HepG2 (cell line): ENCODE data around the gene PA2G4. TPM values are rescaled to one million over a fixed set of nuclear protein-coding genes. Genes with fewer than 3 reads are reported as not detected.
A peak's percentile ranks its signal among the peaks of the same experiment; 100 is the strongest.

ENCODE experiments used
- ARNT2 ChIP-seq: sonication (generic); formaldehyde crosslinking; IDR thresholded peaks from 2 replicates; pipeline ENCODE4 v1.8.0; 2022; ENCODE audit warnings: mild to moderate bottlenecking, low read depth, missing genetic modification reagents, moderate library complexity
- FOXJ3 ChIP-seq: sonication (generic); formaldehyde crosslinking; IDR thresholded peaks from 2 replicates; pipeline ENCODE4 v1.4.0; 2020; ENCODE audit warnings: missing genetic modification reagents, mild to moderate bottlenecking, borderline replicate concordance
- GABPA ChIP-seq, 2 experiments: IDR thresholded peaks; 2 replicates each; pipeline ENCODE4 v1.6.1; 2011 to 2016; ENCODE audit warnings: low read depth in 2 of 2, low read length in 1 of 2, missing biosample characterization in 1 of 2, missing genetic modification characterization in 1 of 2
- KAT2B ChIP-seq: fragments of 150-350 bp; IDR thresholded peaks from 2 replicates; pipeline ENCODE4 v1.6.1; 2014; ENCODE audit warnings: low read depth, low read length, borderline replicate concordance
- KDM5A ChIP-seq: fragments of 200-600 bp; sonication (generic); IDR thresholded peaks from 2 replicates; pipeline ENCODE4 v1.7.0; 2018; ENCODE audit warnings: antibody characterized with exemption, mild to moderate bottlenecking, low read length, borderline replicate concordance
- KDM5B ChIP-seq: sonication (generic); formaldehyde crosslinking; IDR thresholded peaks from 2 replicates; pipeline ENCODE4 v1.4.0; 2020; ENCODE audit warnings: missing genetic modification reagents, mild to moderate bottlenecking, borderline replicate concordance
- MBD4 ChIP-seq: IDR thresholded peaks from 2 replicates; pipeline ENCODE4 v1.6.1; 2012; ENCODE audit warnings: low read length, inconsistent platforms, borderline replicate concordance
- SALL2 ChIP-seq: sonication (generic); formaldehyde crosslinking; IDR thresholded peaks from 2 replicates; pipeline ENCODE4 v1.8.1; 2023; ENCODE audit warnings: mild to moderate bottlenecking, missing genetic modification reagents, inconsistent platforms
- SIN3A ChIP-seq: IDR thresholded peaks from 2 replicates; pipeline ENCODE4 v1.6.1; 2011; ENCODE audit warnings: low read depth, mild to moderate bottlenecking, control low read depth, low read length, borderline replicate concordance
- SRSF4 ChIP-seq: fragments of 200-400 bp; formaldehyde crosslinking; IDR thresholded peaks from one replicate; pipeline ENCODE4 v1.6.1; 2018; ENCODE audit warnings: mild to moderate bottlenecking, low read depth, low read length, moderate library complexity; ENCODE audit not compliant: poor library complexity, severe bottlenecking
- SSRP1 ChIP-seq: IDR thresholded peaks from 2 replicates; pipeline ENCODE4 v1.6.1; 2016; ENCODE audit warnings: control low read depth
- TSC22D2 ChIP-seq: sonication (generic); formaldehyde crosslinking; IDR thresholded peaks from 2 replicates; pipeline ENCODE4 v1.5.1; 2020; ENCODE audit warnings: missing genetic modification reagents, mild to moderate bottlenecking, borderline replicate concordance
- ZBTB20 ChIP-seq: sonication (generic); formaldehyde crosslinking; IDR thresholded peaks from 2 replicates; pipeline ENCODE4 v1.8.1; 2023; ENCODE audit warnings: missing genetic modification reagents, low read depth, mild to moderate bottlenecking, borderline replicate concordance
- ZNF446 ChIP-seq: sonication (generic); formaldehyde crosslinking; IDR thresholded peaks from 2 replicates; pipeline ENCODE4 v1.5.0; 2020; ENCODE audit warnings: mild to moderate bottlenecking, missing genetic modification reagents
- ZNF451 ChIP-seq: sonication (generic); formaldehyde crosslinking; IDR thresholded peaks from 2 replicates; pipeline ENCODE4 v1.5.0; 2020; ENCODE audit warnings: mild to moderate bottlenecking, missing genetic modification reagents
- ZNF678 ChIP-seq: sonication (generic); formaldehyde crosslinking; IDR thresholded peaks from 2 replicates; pipeline ENCODE4 v1.4.0; 2020; ENCODE audit warnings: mild to moderate bottlenecking, missing genetic modification reagents
- ZNF775 ChIP-seq: sonication (generic); formaldehyde crosslinking; IDR thresholded peaks from 2 replicates; pipeline ENCODE4 v1.4.0; 2020; ENCODE audit warnings: missing genetic modification reagents, mild to moderate bottlenecking, moderate library complexity, borderline replicate concordance
- polyA plus RNA-seq, 8 experiments: library from polyadenylated mRNA; depleted of rRNA in 3 of 8; stranded (reverse) in 7 of 8; unstranded in 1 of 8; fragments of >200 nt; fragmentation: Illumina TruSeq in 4 of 8; extraction: Trizol in 4 of 8; gene quantifications; 2 replicates each; pipeline versions ENCODE4 v1.2.1 to v1.2.3, GENCODE V29; 2011 to 2016; ENCODE audit warnings: low read depth in 4 of 8, missing spikeins in 1 of 8, mixed read lengths in 1 of 8; ENCODE audit not compliant: insufficient read depth in 1 of 8
- total RNA-seq, 5 experiments: library from RNA; depleted of rRNA; stranded (reverse); fragments of >200 nt; fragmentation: Illumina TruSeq; extraction: Trizol; gene quantifications; 2 replicates each; pipeline ENCODE4 v1.2.3, GENCODE V29; 2016; ENCODE audit warnings: low read depth in 1 of 5
- TF ChIP-seq, protein P1 (sequence below): sonication (generic); formaldehyde crosslinking; IDR thresholded peaks from 2 replicates; pipeline ENCODE4 v1.5.0; 2020; ENCODE audit warnings: mild to moderate bottlenecking, missing genetic modification reagents, moderate library complexity
- TF ChIP-seq, protein P2 (sequence below): sonication (generic); formaldehyde crosslinking; IDR thresholded peaks from 2 replicates; pipeline ENCODE4 v1.9.0; 2021; ENCODE audit warnings: missing genetic modification reagents, borderline replicate concordance
- TF ChIP-seq, protein P3 (sequence below): sonication (generic); formaldehyde crosslinking; IDR thresholded peaks from 2 replicates; pipeline ENCODE4 v1.4.0; 2020; ENCODE audit warnings: mild to moderate bottlenecking, missing genetic modification reagents
- TF ChIP-seq, protein P4 (sequence below): sonication (generic); formaldehyde crosslinking; conservative IDR thresholded peaks from 2 replicates; pipeline ENCODE4 v1.4.0; 2020; ENCODE audit warnings: missing genetic modification reagents

Gene PA2G4
- total and polyA plus RNA-seq, 2 of the 13 experiments (the other 11 are each of a cell fraction or from before 2014, with no cell fraction given) = 147 to 240 TPM

DNA sequence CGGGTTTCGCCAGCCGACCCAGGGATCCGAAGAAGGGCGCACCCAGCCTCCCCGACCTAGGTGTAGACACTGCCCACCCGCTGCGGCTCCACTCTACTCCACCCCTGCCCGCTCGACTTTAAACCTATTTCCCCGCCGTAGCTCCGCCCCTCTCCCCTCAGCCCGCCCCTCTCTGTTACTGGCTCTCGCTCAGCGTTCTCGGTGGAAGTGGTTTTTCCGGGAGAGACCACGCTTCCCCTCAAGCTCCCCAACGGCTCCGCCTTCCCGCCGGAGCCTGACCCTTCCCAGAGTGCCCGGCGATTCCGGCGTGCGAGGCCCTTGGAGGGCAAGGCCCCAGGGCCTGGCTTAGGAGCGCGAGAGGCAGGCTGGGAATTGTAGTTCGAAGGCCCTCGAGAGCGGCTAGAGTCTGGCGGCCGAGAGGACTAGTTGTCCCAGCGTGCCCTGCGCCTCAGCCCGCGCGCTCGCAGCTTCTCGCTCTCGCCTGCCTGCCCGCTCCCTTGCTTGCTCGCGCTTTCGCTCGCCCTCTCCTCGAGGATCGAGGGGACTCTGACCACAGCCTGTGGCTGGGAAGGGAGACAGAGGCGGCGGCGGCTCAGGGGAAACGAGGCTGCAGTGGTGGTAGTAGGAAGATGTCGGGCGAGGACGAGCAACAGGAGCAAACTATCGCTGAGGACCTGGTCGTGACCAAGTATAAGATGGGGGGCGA is at the start of gene PA2G4 (continued):
- TF ChIP-seq, protein P1, sequence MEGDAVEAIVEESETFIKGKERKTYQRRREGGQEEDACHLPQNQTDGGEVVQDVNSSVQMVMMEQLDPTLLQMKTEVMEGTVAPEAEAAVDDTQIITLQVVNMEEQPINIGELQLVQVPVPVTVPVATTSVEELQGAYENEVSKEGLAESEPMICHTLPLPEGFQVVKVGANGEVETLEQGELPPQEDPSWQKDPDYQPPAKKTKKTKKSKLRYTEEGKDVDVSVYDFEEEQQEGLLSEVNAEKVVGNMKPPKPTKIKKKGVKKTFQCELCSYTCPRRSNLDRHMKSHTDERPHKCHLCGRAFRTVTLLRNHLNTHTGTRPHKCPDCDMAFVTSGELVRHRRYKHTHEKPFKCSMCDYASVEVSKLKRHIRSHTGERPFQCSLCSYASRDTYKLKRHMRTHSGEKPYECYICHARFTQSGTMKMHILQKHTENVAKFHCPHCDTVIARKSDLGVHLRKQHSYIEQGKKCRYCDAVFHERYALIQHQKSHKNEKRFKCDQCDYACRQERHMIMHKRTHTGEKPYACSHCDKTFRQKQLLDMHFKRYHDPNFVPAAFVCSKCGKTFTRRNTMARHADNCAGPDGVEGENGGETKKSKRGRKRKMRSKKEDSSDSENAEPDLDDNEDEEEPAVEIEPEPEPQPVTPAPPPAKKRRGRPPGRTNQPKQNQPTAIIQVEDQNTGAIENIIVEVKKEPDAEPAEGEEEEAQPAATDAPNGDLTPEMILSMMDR (CRISPR knock-in tag) = 0 out of 2 replicates have a peak, but pooled peaks have one; percentile 10
- no peak for TF ChIP-seq KAT2B
- peak; percentile 91 for TF ChIP-seq SRSF4
- TF ChIP-seq, protein P2, sequence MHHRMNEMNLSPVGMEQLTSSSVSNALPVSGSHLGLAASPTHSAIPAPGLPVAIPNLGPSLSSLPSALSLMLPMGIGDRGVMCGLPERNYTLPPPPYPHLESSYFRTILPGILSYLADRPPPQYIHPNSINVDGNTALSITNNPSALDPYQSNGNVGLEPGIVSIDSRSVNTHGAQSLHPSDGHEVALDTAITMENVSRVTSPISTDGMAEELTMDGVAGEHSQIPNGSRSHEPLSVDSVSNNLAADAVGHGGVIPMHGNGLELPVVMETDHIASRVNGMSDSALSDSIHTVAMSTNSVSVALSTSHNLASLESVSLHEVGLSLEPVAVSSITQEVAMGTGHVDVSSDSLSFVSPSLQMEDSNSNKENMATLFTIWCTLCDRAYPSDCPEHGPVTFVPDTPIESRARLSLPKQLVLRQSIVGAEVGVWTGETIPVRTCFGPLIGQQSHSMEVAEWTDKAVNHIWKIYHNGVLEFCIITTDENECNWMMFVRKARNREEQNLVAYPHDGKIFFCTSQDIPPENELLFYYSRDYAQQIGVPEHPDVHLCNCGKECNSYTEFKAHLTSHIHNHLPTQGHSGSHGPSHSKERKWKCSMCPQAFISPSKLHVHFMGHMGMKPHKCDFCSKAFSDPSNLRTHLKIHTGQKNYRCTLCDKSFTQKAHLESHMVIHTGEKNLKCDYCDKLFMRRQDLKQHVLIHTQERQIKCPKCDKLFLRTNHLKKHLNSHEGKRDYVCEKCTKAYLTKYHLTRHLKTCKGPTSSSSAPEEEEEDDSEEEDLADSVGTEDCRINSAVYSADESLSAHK = 0 out of 2 replicates have a peak, but pooled peaks have one; percentile 16
- TF ChIP-seq ZNF446 = no peak
- TF ChIP-seq SSRP1 = no peak; the same call in none of the 2 replicates
- peak; percentile 49; the same call in 1 of the 2 replicates for TF ChIP-seq FOXJ3 (CRISPR knock-in tag)
- TF ChIP-seq SIN3A = peak; percentile 82; the same call in 1 of the 2 replicates
- peak; percentile 16; the same call in 1 of the 2 replicates for TF ChIP-seq MBD4
- peak; percentile 86 for TF ChIP-seq KDM5B
- TF ChIP-seq, protein P3, sequence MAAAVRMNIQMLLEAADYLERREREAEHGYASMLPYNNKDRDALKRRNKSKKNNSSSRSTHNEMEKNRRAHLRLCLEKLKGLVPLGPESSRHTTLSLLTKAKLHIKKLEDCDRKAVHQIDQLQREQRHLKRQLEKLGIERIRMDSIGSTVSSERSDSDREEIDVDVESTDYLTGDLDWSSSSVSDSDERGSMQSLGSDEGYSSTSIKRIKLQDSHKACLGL (CRISPR knock-in tag) = peak; percentile 57; the same call in 1 of the 2 replicates
- TF ChIP-seq SALL2 (CRISPR knock-in tag) = peak; percentile 91
- TF ChIP-seq GABPA (IDR thresholded peaks at IDR 0.05; ENCODE audit: low read depth, low read length) = peak; percentile 60
- TF ChIP-seq GABPA (CRISPR knock-in tag; IDR thresholded peaks at IDR 0.05; ENCODE audit: low read depth) = peak; percentile 90
- TF ChIP-seq, protein P4, sequence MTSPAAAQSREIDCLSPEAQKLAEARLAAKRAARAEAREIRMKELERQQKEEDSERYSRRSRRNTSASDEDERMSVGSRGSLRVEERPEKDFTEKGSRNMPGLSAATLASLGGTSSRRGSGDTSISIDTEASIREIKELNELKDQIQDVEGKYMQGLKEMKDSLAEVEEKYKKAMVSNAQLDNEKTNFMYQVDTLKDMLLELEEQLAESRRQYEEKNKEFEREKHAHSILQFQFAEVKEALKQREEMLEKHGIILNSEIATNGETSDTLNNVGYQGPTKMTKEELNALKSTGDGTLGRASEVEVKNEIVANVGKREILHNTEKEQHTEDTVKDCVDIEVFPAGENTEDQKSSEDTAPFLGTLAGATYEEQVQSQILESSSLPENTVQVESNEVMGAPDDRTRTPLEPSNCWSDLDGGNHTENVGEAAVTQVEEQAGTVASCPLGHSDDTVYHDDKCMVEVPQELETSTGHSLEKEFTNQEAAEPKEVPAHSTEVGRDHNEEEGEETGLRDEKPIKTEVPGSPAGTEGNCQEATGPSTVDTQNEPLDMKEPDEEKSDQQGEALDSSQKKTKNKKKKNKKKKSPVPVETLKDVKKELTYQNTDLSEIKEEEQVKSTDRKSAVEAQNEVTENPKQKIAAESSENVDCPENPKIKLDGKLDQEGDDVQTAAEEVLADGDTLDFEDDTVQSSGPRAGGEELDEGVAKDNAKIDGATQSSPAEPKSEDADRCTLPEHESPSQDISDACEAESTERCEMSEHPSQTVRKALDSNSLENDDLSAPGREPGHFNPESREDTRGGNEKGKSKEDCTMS = no peak
- TF ChIP-seq KDM5A = peak; percentile 18; the same call in 1 of the 2 replicates
- no peak for TF ChIP-seq ZNF775 (CRISPR knock-in tag)
- TF ChIP-seq TSC22D2 (CRISPR knock-in tag) = peak; percentile 85; the same call in 1 of the 2 replicates
- no peak; the same call in 1 of the 2 replicates for TF ChIP-seq ZBTB20 (CRISPR knock-in tag)
- TF ChIP-seq ARNT2 (CRISPR knock-in tag) = peak; percentile 96
- peak; percentile 92 for TF ChIP-seq ZNF451 (CRISPR knock-in tag)
- TF ChIP-seq ZNF678 (CRISPR knock-in tag) = no peak; the same call in 1 of the 2 replicates
